ENCODE measurements around the gene ITPR1.
"Not testable (repeated sequence)": the region's sequence is repeated elsewhere in the genome, so short reads cannot be mapped to it uniquely, and the experiment has no call there.

ITPR1 gene

GRCh38 chr3:4762481-4763230 lies 269.5 kb downstream of the ITPR1 start:
- DNase-seq = not testable (repeated sequence)

GRCh38 chr3:4763604-4764247 lies 270.6 kb downstream of the ITPR1 start:
- DNase-seq = no peak

GRCh38 chr3:4765212-4765611 lies 272.1 kb downstream of the ITPR1 start:
- no peak for DNase-seq

- no peak for DNase-seq
These were observed 273.1 kb downstream of the ITPR1 start for GRCh38 chr3:4766263-4766662.

GRCh38 chr3:4766716-4767499 lies 273.8 kb downstream of the ITPR1 start:
- no peak for DNase-seq

GRCh38 chr3:4768021-4768420 lies 274.9 kb downstream of the ITPR1 start:
- no peak for DNase-seq

- no peak for DNase-seq
These were observed 275.4 kb downstream of the ITPR1 start for GRCh38 chr3:4768521-4768920.

GRCh38 chr3:4770561-4770960 lies 277.4 kb downstream of the ITPR1 start:
- DNase-seq = no peak

- DNase-seq = no peak
These were observed 278.1 kb downstream of the ITPR1 start for GRCh38 chr3:4771243-4771642.

- DNase-seq = no peak
These were observed 279.1 kb downstream of the ITPR1 start for GRCh38 chr3:4772171-4772804.

GRCh38 chr3:4772858-4773257 lies 279.7 kb downstream of the ITPR1 start:
- no peak for DNase-seq

- DNase-seq = no peak
These were observed 280.4 kb downstream of the ITPR1 start for GRCh38 chr3:4773583-4773982.

- DNase-seq = no peak
These were observed 281.4 kb downstream of the ITPR1 start for GRCh38 chr3:4774531-4774930.

GRCh38 chr3:4776399-4776979 lies 283.3 kb downstream of the ITPR1 start:
- DNase-seq = no peak

- no peak for DNase-seq
These were observed 283.9 kb downstream of the ITPR1 start for GRCh38 chr3:4776980-4777581.

GRCh38 chr3:4778119-4778518 lies 285.0 kb downstream of the ITPR1 start:
- DNase-seq = no peak

GRCh38 chr3:4778740-4779139 lies 285.6 kb downstream of the ITPR1 start:
- no peak for DNase-seq

- DNase-seq = no peak
These were observed 287.4 kb downstream of the ITPR1 start for GRCh38 chr3:4780545-4780957.

- DNase-seq = no peak
These were observed 288.9 kb downstream of the ITPR1 start for GRCh38 chr3:4782095-4782494.

- DNase-seq = no peak
These were observed 292.4 kb downstream of the ITPR1 start for GRCh38 chr3:4785551-4785950.

- DNase-seq = no peak
These were observed 293.3 kb downstream of the ITPR1 start for GRCh38 chr3:4786431-4786830.

GRCh38 chr3:4791358-4791757 lies 298.2 kb downstream of the ITPR1 start:
- no peak for DNase-seq
